A172 (cell line): ENCODE results near the gene ADAMTSL3. TPM values are rescaled to one million over a fixed set of nuclear protein-coding genes. Genes with fewer than 3 reads are reported as not detected.
A peak's percentile ranks its signal among the peaks of the same experiment; 100 is the strongest.

Experiments used
- DNase-seq: peaks from one replicate; pipeline ENCODE4 v3.0.0-alpha.2; 2015; ENCODE audit warnings: low spot score
- total RNA-seq: library from RNA; depleted of rRNA; stranded (reverse); fragments of >200 nt; shearing (Covaris generic); gene quantifications from 2 replicates; pipeline ENCODE4 v1.2.3, GENCODE V29; 2014

Gene ADAMTSL3
- total RNA-seq, 1 experiment from 2014 or later: not detected

- no peak for DNase-seq
Measured at GRCh38 chr15:83816124-83816883, 162.4 kb downstream of the ADAMTSL3 start.

GRCh38 chr15:83818591-83818990 lies 164.7 kb downstream of the ADAMTSL3 start:
- DNase-seq: no peak

DNA sequence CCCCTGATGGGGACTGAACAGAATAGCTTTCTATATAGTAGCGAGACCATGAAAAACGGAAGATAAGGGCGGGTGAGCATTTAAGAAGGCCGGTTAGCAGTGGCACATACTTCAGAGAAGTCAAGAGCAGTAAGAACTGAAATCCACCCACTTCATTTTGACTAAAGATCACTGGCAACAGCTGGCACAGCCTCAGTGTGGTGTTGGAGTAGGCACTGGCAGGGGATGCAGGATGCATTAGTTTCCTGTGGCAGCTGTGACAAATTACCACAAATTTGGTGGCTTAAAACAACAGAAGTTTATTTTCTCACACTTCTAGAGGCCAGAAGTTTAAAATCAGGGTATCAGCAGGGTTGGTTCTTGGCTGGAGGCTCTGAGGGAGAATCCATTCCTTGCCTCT lies 176.5 kb downstream of the ADAMTSL3 start:
- no peak for DNase-seq

GRCh38 chr15:83833569-83833968 lies 179.6 kb downstream of the ADAMTSL3 start:
- no peak for DNase-seq

GRCh38 chr15:83835479-83835878 lies 181.6 kb downstream of the ADAMTSL3 start:
- no peak for DNase-seq

DNA sequence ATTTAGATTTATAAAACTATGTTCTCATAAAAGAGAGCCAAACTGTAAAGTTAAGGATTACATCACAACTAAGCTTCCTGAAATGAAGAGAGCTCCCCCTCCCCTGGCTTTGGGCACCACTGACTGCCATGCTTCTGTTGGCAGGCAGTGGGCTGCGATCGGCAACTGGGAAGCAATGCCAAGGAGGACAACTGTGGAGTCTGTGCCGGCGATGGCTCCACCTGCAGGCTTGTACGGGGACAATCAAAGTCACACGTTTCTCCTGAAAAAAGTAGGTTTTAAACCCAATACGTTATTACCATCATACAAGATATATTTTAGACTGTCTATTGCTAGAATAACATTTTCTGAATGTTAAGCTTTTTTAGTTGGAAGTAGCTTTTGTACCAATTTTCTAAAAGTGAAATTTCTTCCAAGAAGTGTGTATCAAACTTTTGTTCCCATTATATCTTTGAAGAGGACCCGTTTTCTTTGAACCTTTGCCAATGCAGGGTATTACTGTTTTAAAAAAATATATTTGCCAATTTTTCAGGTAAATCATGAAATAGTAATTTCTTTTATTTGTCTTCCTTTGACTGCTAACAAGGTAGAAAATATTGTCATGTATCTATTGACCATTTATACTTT lies 184.1 kb downstream of the ADAMTSL3 start:
- DNase-seq: peak; percentile 44

DNA sequence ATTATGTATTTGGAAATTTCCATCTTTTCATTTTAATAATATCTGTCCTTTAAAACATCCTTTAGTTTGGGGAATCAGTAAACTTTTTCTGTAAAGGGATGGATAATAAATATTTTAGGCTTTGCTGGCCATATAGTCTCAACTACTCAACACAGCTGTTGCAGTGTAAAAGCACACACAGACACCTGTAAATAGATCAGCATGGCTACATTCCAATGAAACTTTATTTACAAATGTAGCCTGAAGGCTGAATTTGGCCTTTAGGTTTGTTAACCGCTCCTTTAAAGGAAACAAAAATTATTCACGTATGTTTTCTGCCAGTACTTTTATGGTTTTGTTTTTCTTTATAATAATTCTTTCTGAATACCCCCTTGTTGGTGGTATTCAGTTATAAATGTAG lies 184.8 kb downstream of the ADAMTSL3 start:
- DNase-seq: no peak

GRCh38 chr15:83842281-83842680 lies 188.4 kb downstream of the ADAMTSL3 start:
- DNase-seq: no peak

- DNase-seq: no peak
Measured at GRCh38 chr15:83843471-83843871, 189.5 kb downstream of the ADAMTSL3 start.

GRCh38 chr15:83844742-83845141 lies 190.8 kb downstream of the ADAMTSL3 start:
- no peak for DNase-seq

GRCh38 chr15:83845230-83845629 lies 191.3 kb downstream of the ADAMTSL3 start:
- no peak for DNase-seq

- DNase-seq: no peak
Measured at GRCh38 chr15:83846847-83847246, 192.9 kb downstream of the ADAMTSL3 start.

GRCh38 chr15:83848315-83849050 lies 194.6 kb downstream of the ADAMTSL3 start:
- DNase-seq: peak; percentile 59

DNA sequence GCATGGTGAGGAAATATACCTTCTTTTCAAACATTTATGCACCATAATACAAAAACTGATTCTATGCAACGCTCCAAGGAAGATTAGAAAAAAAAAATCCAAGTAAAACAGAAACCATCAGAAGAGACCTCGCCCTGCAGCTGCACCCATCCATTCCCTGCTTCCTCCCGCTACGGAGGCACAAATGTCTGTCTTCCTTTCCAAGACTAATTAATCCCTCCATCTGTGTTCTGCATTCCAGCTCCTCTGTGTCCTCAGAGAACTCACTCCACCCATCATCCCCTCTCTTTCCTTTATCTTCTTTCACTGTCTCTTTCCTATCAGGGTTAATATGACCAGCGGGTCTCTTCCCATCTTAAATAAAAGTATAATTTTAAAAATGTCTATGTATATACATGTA lies 196.1 kb downstream of the ADAMTSL3 start:
- no peak for DNase-seq

GRCh38 chr15:83850501-83851245 lies 196.8 kb downstream of the ADAMTSL3 start:
- DNase-seq: no peak

DNA sequence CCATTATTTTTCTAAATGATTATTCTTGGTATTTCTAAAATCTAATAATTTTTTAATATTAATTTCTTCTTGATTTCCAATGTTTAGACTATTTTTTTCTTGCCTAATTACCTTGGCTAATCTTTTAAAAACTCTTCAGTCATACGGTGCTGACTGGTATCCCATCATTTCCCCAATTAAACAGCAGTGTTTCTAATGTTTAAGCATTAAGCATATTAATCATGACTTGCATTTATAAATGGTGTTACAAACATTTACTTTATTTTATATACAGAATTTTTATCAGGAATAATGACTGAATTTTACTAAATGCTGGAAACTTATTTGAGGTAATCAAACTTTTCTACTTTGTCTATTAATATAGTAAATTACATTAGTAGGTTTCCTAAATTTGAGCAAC lies 199.3 kb downstream of the ADAMTSL3 start:
- no peak for DNase-seq

GRCh38 chr15:83854321-83854720 lies 200.4 kb downstream of the ADAMTSL3 start:
- DNase-seq: no peak

DNA sequence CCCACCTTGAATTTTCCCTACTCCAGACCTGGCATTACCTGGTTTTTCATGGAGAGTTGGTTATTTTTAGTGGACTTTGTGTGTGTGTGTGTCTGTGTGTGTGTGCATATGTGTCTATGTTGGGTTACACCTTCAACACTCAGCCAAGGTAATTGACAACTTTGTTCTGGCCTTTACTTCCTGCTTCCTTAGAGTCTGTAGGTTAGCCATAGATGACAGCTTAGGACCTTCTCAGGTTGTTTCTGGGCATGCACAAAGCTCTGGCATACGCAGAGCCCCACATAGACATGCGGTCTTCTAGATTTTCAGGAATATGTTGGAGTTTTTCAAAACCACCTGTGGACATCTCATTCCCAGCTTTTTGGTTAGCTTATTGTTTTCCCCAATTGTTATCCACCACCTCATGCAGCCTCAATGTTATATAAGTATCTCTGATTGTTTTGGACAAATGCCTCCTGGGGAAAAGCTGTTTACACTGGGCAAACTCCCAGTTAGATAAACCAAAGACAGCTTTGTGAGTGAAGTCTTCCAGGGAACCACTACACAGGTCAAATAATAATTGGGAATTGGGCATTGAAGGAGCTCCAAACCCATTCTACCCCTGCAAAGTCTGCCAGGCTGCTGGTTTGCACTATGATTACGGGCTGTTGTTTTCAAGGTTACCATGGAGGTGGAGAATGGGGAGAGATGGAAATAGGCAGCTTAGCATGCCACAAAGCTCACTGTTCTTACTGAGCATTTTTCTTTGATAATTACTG lies 201.2 kb downstream of the ADAMTSL3 start:
- DNase-seq: no peak

- DNase-seq: no peak
Measured at GRCh38 chr15:83855956-83856355, 202.0 kb downstream of the ADAMTSL3 start.

- DNase-seq: no peak
Measured at GRCh38 chr15:83858820-83859505, 205.0 kb downstream of the ADAMTSL3 start.

DNA sequence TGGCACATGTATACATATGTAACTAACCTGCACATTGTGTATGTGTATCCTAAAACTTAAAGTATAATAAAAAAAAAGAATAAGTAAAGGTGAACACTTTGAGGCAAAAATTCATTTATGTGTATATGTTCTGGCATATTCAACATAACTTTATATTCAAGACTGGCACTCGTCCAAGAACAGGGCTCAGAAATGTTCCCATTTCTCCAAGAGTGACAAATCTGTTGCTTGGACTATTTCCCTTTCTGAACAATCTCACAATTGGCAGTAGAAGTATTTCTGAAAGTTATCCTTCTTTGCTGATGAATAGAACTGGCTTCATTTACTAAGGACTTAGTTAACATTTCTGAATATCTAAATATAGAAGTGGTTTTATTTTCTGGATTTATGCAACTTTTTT lies 212.8 kb downstream of the ADAMTSL3 start:
- DNase-seq: no peak
